OCI-LY3 (cell line): ENCODE data around the gene HIGD2A.

Experiments
- H2AFZ ChIP-seq: fragments of 200-600, 300-600 bp; shearing (Covaris generic); 2 replicates; pipeline ENCODE4 v1.6.0; 2014; ENCODE audit warnings: antibody characterized with exemption, low read depth, low read length
- H3K27ac ChIP-seq: fragments of 200-600, 300-600 bp; sonication (generic); 2 replicates; pipeline ENCODE4 v1.5.1; 2014; ENCODE audit warnings: mild to moderate bottlenecking, low read length, moderate library complexity, mixed read lengths
- H3K27me3 ChIP-seq: fragments of 200-600, 300-600 bp; sonication (generic); 2 replicates; pipeline ENCODE4 v1.6.1; 2014; ENCODE audit warnings: low read depth, low read length, mixed read lengths
- H3K36me3 ChIP-seq: fragments of 200-600, 300-600 bp; sonication (generic); replicated peaks from 2 replicates; pipeline ENCODE3; 2014; ENCODE audit warnings: low read depth, low read length, mixed read lengths
- H3K4me1 ChIP-seq: fragments of 300-600, 200-600 bp; sonication (generic); 2 replicates; pipeline ENCODE4 v1.6.1; 2014; ENCODE audit warnings: low read length, mixed read lengths
- H3K4me2 ChIP-seq: fragments of 200-600, 300-600 bp; sonication (generic); 2 replicates; pipeline ENCODE4 v1.6.1; 2014; ENCODE audit warnings: low read length, mixed read lengths
- H3K4me3 ChIP-seq: fragments of 300-600, 200-600 bp; sonication (generic); 2 replicates; pipeline ENCODE4 v1.5.1; 2014; ENCODE audit warnings: antibody characterized with exemption, mild to moderate bottlenecking, low read length, moderate library complexity
- H3K79me2 ChIP-seq: fragments of 300-600, 200-600 bp; shearing (Covaris generic); 2 replicates; pipeline ENCODE4 v1.6.1; 2014; ENCODE audit warnings: mild to moderate bottlenecking, low read length, mixed read lengths
- H3K9ac ChIP-seq: fragments of 300-600, 200-600 bp; shearing (Covaris generic); 2 replicates; pipeline ENCODE4 v1.6.0; 2014; ENCODE audit warnings: mild to moderate bottlenecking, low read length, moderate library complexity
- H3K9me3 ChIP-seq: fragments of 200-600, 300-600 bp; shearing (Covaris generic); 2 replicates; pipeline ENCODE4 v1.6.1; 2014; ENCODE audit warnings: low read length, mixed read lengths; ENCODE audit not compliant: insufficient read depth
- H4K20me1 ChIP-seq: fragments of 200-600, 300-600 bp; sonication (generic); 2 replicates; pipeline ENCODE4 v1.6.1; 2016; ENCODE audit warnings: low read length, mixed read lengths; ENCODE audit not compliant: insufficient read depth
- CTCF ChIP-seq: fragments of 200-600, 300-600 bp; sonication (generic); IDR thresholded peaks from 2 replicates; pipeline ENCODE4 v1.5.1; 2014; ENCODE audit warnings: antibody characterized with exemption, low read length, low read depth
- EZH2phosphoT487 ChIP-seq: fragments of 200-600 bp; shearing (Covaris generic); IDR thresholded peaks from 2 replicates; pipeline ENCODE4 v1.6.1; 2018; ENCODE audit warnings: antibody characterized with exemption, mixed run types, low read depth

Gene HIGD2A

GRCh38 chr5:176366232-176366894, 22.2 kb upstream of the HIGD2A start:
- H3K36me3 ChIP-seq, result no peaks in the 10 kb centered on the region
- peak overlapping the region; percentile 83 for H3K4me3 ChIP-seq
- no peak overlapping the region for H3K27ac ChIP-seq
- peak overlapping the region; percentile 75 for H3K4me2 ChIP-seq
- H2AFZ ChIP-seq, result no peak overlapping the region
- no peaks in the 10 kb centered on the region for H3K9me3 ChIP-seq
- H3K27me3 ChIP-seq, result no peaks in the 10 kb centered on the region
- TF ChIP-seq CTCF, result no peak
- no peak for TF ChIP-seq EZH2phosphoT487
- peaks cover 13% of the 10 kb centered on the region for H3K4me1 ChIP-seq
- H3K79me2 ChIP-seq, result peaks cover 2% of the 10 kb centered on the region
- H3K9ac ChIP-seq, result peak overlapping the region; percentile 65; the same call in 1 of the 2 replicates
- no peaks in the 10 kb centered on the region for H4K20me1 ChIP-seq

- Histone ChIP-seq H3K4me1 (peaks cover 11% of the 10 kb centered on the region), H3K9me3 (no peaks in the 10 kb centered on the region), H3K27ac (no peak overlapping the region)
These were observed 19.8 kb upstream of the HIGD2A start for GRCh38 chr5:176368726-176369125.

GRCh38 chr5:176369934-176370711, 18.4 kb upstream of the HIGD2A start:
- Histone ChIP-seq H3K9me3 (no peaks in the 10 kb centered on the region), H3K4me3 (no peak overlapping the region), H3K79me2 (no peaks in the 10 kb centered on the region), H3K27me3 (no peaks in the 10 kb centered on the region), H2AFZ (no peak overlapping the region), H3K27ac (no peak overlapping the region), H3K4me2 (no peak overlapping the region), H3K9ac (no peak overlapping the region), H3K4me1 (peaks cover 9% of the 10 kb centered on the region), H3K36me3 (peaks cover 5% of the 10 kb centered on the region), H4K20me1 (no peaks in the 10 kb centered on the region)
- TF ChIP-seq CTCF, result no peak
- no peak for TF ChIP-seq EZH2phosphoT487

More at GRCh38 chr5:176368726-176369125, 19.8 kb upstream of the HIGD2A start:
- no peaks in the 10 kb centered on the region for H3K79me2 ChIP-seq
- H3K9ac ChIP-seq, result no peak overlapping the region
- H3K4me3 ChIP-seq, result no peak overlapping the region
- H3K4me2 ChIP-seq, result no peak overlapping the region
- no peaks in the 10 kb centered on the region for H3K27me3 ChIP-seq
- peaks cover 2% of the 10 kb centered on the region for H3K36me3 ChIP-seq
- no peaks in the 10 kb centered on the region for H4K20me1 ChIP-seq
- no peak overlapping the region for H2AFZ ChIP-seq
- no peak for TF ChIP-seq CTCF
- TF ChIP-seq EZH2phosphoT487, result no peak
